ENCODE measurements around the gene BLACAT1. TPM values are rescaled to one million over a fixed set of nuclear protein-coding genes. Genes with fewer than 3 reads are reported as not detected.
A peak's percentile ranks its signal among the peaks of the same experiment; 100 is the strongest.

Gene BLACAT1
- total and polyA plus RNA-seq, 2 of the 8 experiments (the other 6 are each of a cell fraction or from before 2014, with no cell fraction given): 3.5 to 10.5 TPM

- peak overlapping the region; percentile 99; the same call in 1 of the 2 replicates for H2BK5ac ChIP-seq (ENCODE audit: low read depth, low read length)
- H2BK15ac ChIP-seq (ENCODE audit: low read length): peak overlapping the region; percentile 46; the same call in 1 of the 2 replicates
- peaks cover 50 to 86% (median 71%) of the 10 kb centered on the region in 4 experiments for H3K4me1 ChIP-seq (replicated peaks in 1 of 4; ENCODE audit: control insufficient read depth in 3 of 4, insufficient read depth in 4 of 4, low read length in 3 of 4)
- H2BK20ac ChIP-seq (ENCODE audit: low read length): peak overlapping the region; percentile 72; the same call in 1 of the 2 replicates
- H3K4me3 ChIP-seq (ENCODE audit: extremely low read depth in 1 of 4, insufficient read depth in 2 of 4, low read depth in 3 of 4, low read length in 4 of 4): peak overlapping the region in 1 of 4 experiments; percentile 52; a peak in 1 of 8 replicates
- H3K56ac ChIP-seq (replicated peaks; ENCODE audit: insufficient read length, low read depth, low read length): no peak overlapping the region
- H4K5ac ChIP-seq (ENCODE audit: insufficient read length, low read depth, low read length): peak overlapping the region; percentile 27
- H3K4me2 ChIP-seq (ENCODE audit: insufficient read depth in 1 of 2, low read depth in 2 of 2, low read length in 2 of 2): peak overlapping the region; percentile 74 to 80
- no peaks in the 10 kb centered on the region for H3K9me3 ChIP-seq (ENCODE audit: insufficient read depth in 2 of 2, low read depth in 1 of 2, low read length in 1 of 2)
- no peaks in the 10 kb centered on the region for H3K79me2 ChIP-seq (ENCODE audit: control insufficient read depth in 1 of 2, insufficient read depth in 2 of 2, low read length in 2 of 2)
- peak overlapping the region; percentile 19 for H3K14ac ChIP-seq (ENCODE audit: insufficient read length)
- H3K23ac ChIP-seq (ENCODE audit: insufficient read length): no peak overlapping the region
- ChIA-PET POLR2A (ENCODE audit: partially characterized antibody) (interaction anchor here (1.1 to 13.3 kb wide), 8 partner anchors 8 to 146 kb away, joined by 3 to 220 read pairs (median 8); partner anchors contain the start of genes BLACAT1 and CDK18), CTCF (ENCODE audit: partially characterized antibody) (interaction anchor here (0.9 to 30.2 kb wide), 6 partner anchors 7 to 234 kb away, joined by 3 to 767 read pairs (median 110); partner anchors contain the start of genes BLACAT1 and LEMD1)
- no peak overlapping the region for H2AFZ ChIP-seq (ENCODE audit: low read length)
- no peak overlapping the region for H3K27ac ChIP-seq (ENCODE audit: low read depth, low read length)
- peak overlapping the region; percentile 10 for H2BK120ac ChIP-seq (replicated peaks; ENCODE audit: low read depth, low read length)
- peaks cover 0 to 5% (median 1%) of the 10 kb centered on the region in 4 experiments; a peak in 2 of 7 replicates for H3K27me3 ChIP-seq (replicated peaks in 1 of 4; ENCODE audit: control insufficient read depth in 3 of 4, extremely low read depth in 1 of 4, insufficient read depth in 3 of 4, low read length in 3 of 4)
- FAIRE-seq (no peak), DNase-seq (ENCODE audit: low read depth in 1 of 2, low spot score in 2 of 2) (no peak)
- H3K36me3 ChIP-seq (ENCODE audit: control insufficient read depth in 2 of 4, insufficient read depth in 4 of 4, low read length in 3 of 4): peaks cover 0 to 3% (median 0%) of the 10 kb centered on the region in 4 experiments; a peak in 2 of 8 replicates
- peaks cover 4 to 8% of the 10 kb centered on the region in 2 experiments for H4K20me1 ChIP-seq (replicated peaks in 1 of 2; ENCODE audit: control insufficient read depth in 1 of 2, insufficient read depth in 2 of 2, low read length in 2 of 2)
- H4K8ac ChIP-seq (ENCODE audit: extremely low read depth, insufficient read depth, low read length): 0 out of 2 replicates have a peak overlapping the region, but pooled peaks have one; percentile 57
- 43% methylated on average over 9 of the region's 9 CpGs; no CpG with 5 or more reads in 1 of the 2 experiments for WGBS, 2 experiments (ENCODE audit: extremely low coverage in 1 of 2, insufficient coverage in 1 of 2, insufficient read length in 1 of 2, insufficient replicate concordance in 2 of 2, low coverage in 1 of 2, low lambda C conversion rate in 2 of 2, missing lambda C conversion rate in 1 of 2)
- H3K9ac ChIP-seq (replicated peaks in 1 of 4; ENCODE audit: extremely low read depth in 1 of 4, low read depth in 3 of 4, low read length in 3 of 4): no peak overlapping the region; a peak in 1 of 7 replicates
- H3K4ac ChIP-seq (replicated peaks; ENCODE audit: insufficient read length, low read depth, low read length): peak overlapping the region; percentile 37
- TF ChIP-seq SUZ12 (IDR thresholded peaks at IDR 0.05; ENCODE audit: low read length): no peak
- TF ChIP-seq SP1 (IDR thresholded peaks at IDR 0.05; ENCODE audit: low read depth, low read length): peak; percentile 80
- TF ChIP-seq, protein P1, sequence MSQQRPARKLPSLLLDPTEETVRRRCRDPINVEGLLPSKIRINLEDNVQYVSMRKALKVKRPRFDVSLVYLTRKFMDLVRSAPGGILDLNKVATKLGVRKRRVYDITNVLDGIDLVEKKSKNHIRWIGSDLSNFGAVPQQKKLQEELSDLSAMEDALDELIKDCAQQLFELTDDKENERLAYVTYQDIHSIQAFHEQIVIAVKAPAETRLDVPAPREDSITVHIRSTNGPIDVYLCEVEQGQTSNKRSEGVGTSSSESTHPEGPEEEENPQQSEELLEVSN (IDR thresholded peaks at IDR 0.05): 0 out of 2 replicates have a peak, but pooled peaks have one; percentile 30
- TF ChIP-seq MAX (IDR thresholded peaks at IDR 0.05): peak; percentile 67; the same call in 1 of the 2 replicates
- peak overlapping the region; percentile 92 for H3K18ac ChIP-seq (ENCODE audit: extremely low read depth, low read length)
- peak overlapping the region; percentile 34; the same call in 1 of the 2 replicates for H2BK12ac ChIP-seq (ENCODE audit: low read depth, low read length)
- H4K91ac ChIP-seq (replicated peaks; ENCODE audit: insufficient read length, low read length): peak overlapping the region; percentile 66
- H3K79me1 ChIP-seq (ENCODE audit: low read depth, low read length): peaks cover 2% of the 10 kb centered on the region; the same call in 1 of the 2 replicates
- peak overlapping the region; percentile 92; the same call in 1 of the 2 replicates for H2AK5ac ChIP-seq (ENCODE audit: low read depth, low read length)
- H3K23me2 ChIP-seq (ENCODE audit: low read depth, low read length): peaks cover 7% of the 10 kb centered on the region; the same call in 1 of the 2 replicates
These were observed 9.0 kb downstream of the BLACAT1 start for GRCh38 chr1:205446828-205447227.
